GM19372 (cell line): Measurements from ENCODE around the gene NARS2.
"Not testable (repeated sequence)": the region's sequence is repeated elsewhere in the genome, so short reads cannot be mapped to it uniquely, and the experiment has no call there.

ENCODE experiments used
- ATAC-seq: cut with Tn5 transposase; IDR thresholded peaks from one replicate; pipeline ENCODE4 v1.9.1; 2021; ENCODE audit warnings: mild to moderate bottlenecking, low read depth, moderate library complexity; ENCODE audit not compliant: unreplicated experiment

The NARS2 gene

GRCh38 chr11:78547931-78548705 lies 26.5 kb downstream of the NARS2 start:
- no peak for ATAC-seq

- peak; percentile 56 for ATAC-seq
These were observed 32.7 kb downstream of the NARS2 start for GRCh38 chr11:78542007-78542406.

- no peak for ATAC-seq
These were observed 33.1 kb downstream of the NARS2 start for GRCh38 chr11:78541537-78541936.

GRCh38 chr11:78540256-78540655 lies 34.4 kb downstream of the NARS2 start:
- ATAC-seq, result no peak

GRCh38 chr11:78539506-78539905 lies 35.2 kb downstream of the NARS2 start:
- no peak for ATAC-seq

GRCh38 chr11:78536933-78537332 lies 37.7 kb downstream of the NARS2 start:
- ATAC-seq, result no peak

- ATAC-seq, result no peak
These were observed 38.7 kb downstream of the NARS2 start for GRCh38 chr11:78535920-78536319.

- ATAC-seq, result no peak
These were observed 39.6 kb downstream of the NARS2 start for GRCh38 chr11:78535027-78535426.

- ATAC-seq, result peak; percentile 65
These were observed 41.3 kb downstream of the NARS2 start for GRCh38 chr11:78533399-78533798.

- ATAC-seq, result peak; percentile 51
These were observed 41.7 kb downstream of the NARS2 start for GRCh38 chr11:78532991-78533390.

- no peak for ATAC-seq
These were observed 48.0 kb downstream of the NARS2 start for GRCh38 chr11:78526497-78527146.

- ATAC-seq, result no peak
These were observed 48.9 kb downstream of the NARS2 start for GRCh38 chr11:78525720-78526119.

GRCh38 chr11:78520230-78520629 lies 54.4 kb downstream of the NARS2 start:
- ATAC-seq, result no peak

GRCh38 chr11:78516281-78516680 lies 58.4 kb downstream of the NARS2 start:
- no peak for ATAC-seq

- ATAC-seq, result no peak
These were observed 59.7 kb downstream of the NARS2 start for GRCh38 chr11:78514922-78515502.

- not testable (repeated sequence) for ATAC-seq
These were observed 61.6 kb downstream of the NARS2 start for GRCh38 chr11:78513085-78513484.

GRCh38 chr11:78510597-78510996 lies 64.1 kb downstream of the NARS2 start:
- ATAC-seq, result no peak

GRCh38 chr11:78510025-78510596 lies 64.6 kb downstream of the NARS2 start:
- no peak for ATAC-seq

- ATAC-seq, result no peak
These were observed 70.0 kb downstream of the NARS2 start for GRCh38 chr11:78504708-78505107.

GRCh38 chr11:78504181-78504580 lies 70.5 kb downstream of the NARS2 start:
- no peak for ATAC-seq

GRCh38 chr11:78499971-78500370 lies 74.7 kb downstream of the NARS2 start:
- no peak for ATAC-seq
